ENCODE measurements around the gene SZRD1.

DNA sequence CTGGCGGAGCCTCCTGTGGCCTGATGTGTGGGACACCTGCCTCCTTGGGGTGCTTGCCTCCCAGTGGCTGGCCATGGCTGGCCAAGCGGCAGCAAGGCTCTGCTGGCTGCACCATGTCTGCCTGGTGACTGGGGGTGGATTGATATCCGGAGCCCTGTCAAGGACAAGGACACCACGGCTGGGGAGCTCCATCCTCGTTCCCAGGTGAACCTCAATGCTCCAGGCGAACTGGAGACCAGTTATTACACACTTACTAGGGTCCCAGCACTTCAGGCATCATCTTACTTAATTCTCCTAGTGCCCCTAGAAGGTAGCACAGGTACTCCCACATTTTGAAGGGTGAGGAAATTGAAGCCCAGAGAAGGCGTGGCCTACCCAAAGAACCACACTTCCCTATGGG, 55.0 kb downstream of the SZRD1 start:
- no peak for TF ChIP-seq EZH2 (IDR thresholded peaks at IDR 0.05; ENCODE audit: low read depth)
- TF ChIP-seq, protein P1, sequence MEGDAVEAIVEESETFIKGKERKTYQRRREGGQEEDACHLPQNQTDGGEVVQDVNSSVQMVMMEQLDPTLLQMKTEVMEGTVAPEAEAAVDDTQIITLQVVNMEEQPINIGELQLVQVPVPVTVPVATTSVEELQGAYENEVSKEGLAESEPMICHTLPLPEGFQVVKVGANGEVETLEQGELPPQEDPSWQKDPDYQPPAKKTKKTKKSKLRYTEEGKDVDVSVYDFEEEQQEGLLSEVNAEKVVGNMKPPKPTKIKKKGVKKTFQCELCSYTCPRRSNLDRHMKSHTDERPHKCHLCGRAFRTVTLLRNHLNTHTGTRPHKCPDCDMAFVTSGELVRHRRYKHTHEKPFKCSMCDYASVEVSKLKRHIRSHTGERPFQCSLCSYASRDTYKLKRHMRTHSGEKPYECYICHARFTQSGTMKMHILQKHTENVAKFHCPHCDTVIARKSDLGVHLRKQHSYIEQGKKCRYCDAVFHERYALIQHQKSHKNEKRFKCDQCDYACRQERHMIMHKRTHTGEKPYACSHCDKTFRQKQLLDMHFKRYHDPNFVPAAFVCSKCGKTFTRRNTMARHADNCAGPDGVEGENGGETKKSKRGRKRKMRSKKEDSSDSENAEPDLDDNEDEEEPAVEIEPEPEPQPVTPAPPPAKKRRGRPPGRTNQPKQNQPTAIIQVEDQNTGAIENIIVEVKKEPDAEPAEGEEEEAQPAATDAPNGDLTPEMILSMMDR (conservative IDR thresholded peaks at IDR 0.05), result no peak
